Hypothalamus (tissue), 51 donors: ENCODE measurements around the gene NR3C1.

Source experiments
- DNase-seq, 51 donors: peaks; one replicate each; lab custom pipeline; 2025; lab: John Stamatoyannopoulos, UW

Gene NR3C1

DNA sequence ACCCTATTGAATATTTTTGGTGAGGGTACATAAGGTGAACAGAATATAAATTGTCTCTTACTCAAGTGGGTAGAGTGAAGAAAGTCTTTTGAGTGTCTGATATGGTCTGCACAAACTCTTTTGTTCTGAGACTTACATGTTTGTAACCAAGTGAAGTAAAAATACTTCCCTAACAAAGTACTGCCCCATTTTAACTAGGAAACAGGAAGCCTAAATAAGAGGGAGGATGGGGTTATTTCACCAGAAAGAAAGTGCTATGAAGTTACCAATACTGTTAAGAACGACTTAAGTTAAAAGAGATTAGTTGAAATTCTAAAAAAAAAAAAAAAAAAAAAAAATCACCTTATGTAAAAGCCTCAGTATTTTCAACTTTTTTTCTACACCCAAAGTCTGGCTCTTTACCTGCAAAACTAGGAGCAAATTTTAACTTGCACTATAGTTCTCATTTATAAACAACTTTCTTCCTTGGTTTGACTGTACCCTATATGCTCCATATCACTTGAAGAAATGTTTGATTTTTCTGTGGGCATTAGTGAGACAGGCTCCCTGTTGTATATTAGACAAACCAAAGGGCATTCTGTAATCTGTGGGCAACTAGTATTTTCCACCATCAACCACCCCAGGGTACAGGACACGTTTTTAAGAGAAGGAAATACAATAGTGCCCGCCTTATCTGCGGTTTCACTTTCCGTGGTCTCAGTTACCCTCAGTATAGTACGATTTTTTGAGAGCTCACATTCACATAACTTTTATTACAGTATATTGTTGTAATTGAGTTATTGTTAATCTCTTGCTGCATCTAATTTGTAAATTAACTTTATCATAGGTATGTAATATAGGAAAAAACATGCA is 127.7 kb downstream of the NR3C1 start:
- DNase-seq, result no peak

DNA sequence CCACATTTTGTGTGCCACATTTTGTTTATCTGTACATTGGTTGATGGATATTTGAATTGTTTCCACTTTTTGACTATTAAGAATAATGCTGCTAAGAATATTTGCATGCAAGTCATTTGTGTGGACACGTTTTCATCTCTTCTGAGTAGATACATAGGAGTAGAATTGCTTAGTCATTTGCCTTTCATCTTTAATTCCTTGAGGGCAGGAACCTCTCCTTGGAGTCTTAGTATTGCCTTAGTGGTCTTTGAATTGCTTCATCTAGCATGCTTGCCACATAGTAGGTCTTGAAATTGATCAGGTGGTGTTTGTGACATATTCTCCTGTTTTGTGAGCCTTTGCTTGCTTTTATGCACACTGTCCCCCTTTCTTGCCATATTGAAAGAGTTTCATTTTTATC is 128.5 kb downstream of the NR3C1 start:
- DNase-seq, result no peak

DNA sequence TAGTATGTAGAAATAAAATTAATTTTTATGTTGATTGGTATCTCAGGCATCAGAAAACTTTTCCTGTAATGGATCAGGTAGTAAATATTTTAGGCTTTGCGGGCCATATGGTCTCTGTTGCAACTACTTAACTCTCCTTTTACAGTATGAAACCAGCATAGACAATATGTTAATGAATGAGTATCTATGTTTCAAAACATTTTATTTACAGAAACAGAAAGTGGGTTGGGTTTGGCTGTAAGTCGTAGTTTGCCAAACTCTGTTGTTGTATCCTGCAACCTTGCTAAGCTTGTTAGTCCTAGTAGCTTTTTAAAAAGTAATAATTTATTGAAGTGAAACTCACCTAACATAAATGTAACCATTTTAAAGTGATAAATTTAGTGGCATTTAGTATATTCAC is 132.1 kb downstream of the NR3C1 start:
- no peak for DNase-seq

DNA sequence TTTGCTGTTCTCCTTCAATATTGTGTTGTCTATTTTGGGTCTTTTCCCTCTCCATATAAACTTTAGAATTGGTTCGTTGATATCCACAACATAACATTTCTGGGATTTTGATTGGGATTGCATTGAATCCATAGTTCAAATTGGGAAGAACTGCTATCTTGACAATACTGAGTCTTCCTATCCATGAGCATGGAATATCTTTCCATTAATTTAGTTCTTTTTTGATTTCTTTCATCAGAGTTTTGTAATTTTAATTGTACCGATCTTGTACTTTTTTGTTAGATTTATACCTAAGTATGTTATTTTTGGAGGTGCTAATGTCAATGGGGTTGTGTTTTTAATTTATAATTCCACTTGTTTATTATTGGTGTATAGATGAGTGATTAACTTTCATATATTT is 135.1 kb downstream of the NR3C1 start:
- DNase-seq, result no peak

DNA sequence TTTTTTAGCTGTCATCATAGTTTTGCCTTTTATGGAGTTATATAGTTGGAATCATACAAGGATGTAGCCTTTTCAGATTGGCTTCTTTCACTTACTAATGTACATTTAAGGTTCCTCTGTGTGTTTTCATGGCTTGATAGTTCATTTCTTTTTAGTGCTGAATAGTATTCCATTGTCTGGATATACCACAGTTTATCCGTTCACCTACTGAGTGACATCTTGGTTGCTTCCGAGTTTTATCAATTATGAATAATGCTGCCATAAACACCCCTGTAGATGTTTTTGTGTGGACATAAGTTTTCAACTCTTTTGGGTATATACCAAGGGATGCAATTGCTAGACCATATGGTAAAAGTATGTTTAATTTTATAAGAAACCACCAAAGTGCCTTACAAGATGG is 136.3 kb downstream of the NR3C1 start:
- DNase-seq, result no peak

DNA sequence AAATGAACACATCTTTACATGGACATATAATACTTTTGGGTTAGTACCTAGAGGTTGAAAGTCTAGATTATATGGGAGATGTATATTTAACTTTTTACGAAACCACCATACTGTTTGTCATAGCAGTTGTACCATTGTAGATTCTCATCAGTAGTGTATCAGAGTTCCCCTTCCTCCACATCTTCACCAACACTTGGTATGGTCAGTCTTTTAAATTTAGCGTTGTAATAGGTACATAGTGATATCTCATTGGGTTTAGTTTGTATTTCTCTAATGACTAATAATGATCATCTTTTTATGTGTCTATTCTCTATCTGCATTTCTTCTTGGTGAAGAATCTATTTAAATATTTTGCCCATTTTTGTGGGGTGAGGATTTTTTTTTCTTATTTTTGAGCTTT is 137.5 kb downstream of the NR3C1 start:
- DNase-seq, result no peak

DNA sequence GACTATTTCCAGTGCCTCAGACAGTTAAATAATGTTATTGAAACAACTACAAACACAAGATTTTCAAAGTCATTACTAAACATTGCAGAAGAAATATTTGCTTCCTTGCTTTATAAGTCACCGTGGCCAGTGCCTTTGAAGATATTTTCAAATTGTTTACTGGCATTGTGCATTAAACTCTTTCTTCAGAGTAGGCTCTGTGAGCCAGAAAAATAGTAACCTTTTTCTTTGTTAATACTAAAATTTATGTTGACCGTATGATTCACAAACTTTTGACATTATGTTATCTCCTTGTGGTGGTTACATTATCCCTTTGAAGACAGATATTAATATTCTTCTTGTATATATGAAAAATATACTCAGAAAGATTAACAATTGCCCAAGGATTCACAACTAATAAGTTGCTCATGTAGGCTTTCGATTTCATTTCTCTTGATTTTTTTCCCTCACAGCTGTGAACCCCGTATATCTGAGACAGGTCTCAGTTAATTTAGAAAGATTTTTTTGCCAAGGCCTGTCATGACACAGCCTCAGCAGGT is 140.1 kb downstream of the NR3C1 start:
- DNase-seq, result no peak

DNA sequence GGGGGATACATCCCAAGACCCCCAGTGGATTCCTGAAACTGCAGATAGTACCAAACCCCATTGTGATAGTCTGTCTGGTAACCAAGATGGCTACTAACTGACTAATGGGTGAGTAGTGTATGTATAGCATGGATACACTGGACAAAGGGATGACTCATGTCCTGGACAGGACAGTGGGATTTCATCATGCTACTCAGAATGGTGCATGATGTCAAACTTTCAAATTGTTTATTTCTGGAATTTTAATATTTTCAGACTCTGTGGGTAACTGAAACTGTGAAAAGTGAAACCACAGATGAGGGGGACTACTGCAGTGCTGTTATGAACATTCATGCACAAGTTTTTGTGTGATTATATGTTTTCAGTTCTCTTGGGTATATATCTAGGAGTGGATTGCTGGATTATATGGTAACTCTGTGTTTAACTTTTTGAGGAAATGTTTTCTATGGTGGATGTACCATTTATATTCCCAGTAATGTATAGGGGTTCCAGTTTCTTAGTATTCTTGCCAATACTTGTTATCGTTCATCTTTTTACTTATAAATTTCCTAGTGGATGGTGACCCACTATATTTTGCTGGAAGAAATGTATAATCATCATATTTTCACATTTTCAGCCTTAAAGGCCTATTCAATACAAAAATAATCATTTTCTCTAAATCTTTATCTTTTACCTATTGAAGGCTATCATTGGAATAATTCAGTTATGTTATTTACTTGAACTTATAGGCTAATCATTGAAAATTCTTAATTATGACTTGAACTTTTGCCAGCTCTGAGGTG is 140.9 kb downstream of the NR3C1 start:
- DNase-seq, result no peak

DNA sequence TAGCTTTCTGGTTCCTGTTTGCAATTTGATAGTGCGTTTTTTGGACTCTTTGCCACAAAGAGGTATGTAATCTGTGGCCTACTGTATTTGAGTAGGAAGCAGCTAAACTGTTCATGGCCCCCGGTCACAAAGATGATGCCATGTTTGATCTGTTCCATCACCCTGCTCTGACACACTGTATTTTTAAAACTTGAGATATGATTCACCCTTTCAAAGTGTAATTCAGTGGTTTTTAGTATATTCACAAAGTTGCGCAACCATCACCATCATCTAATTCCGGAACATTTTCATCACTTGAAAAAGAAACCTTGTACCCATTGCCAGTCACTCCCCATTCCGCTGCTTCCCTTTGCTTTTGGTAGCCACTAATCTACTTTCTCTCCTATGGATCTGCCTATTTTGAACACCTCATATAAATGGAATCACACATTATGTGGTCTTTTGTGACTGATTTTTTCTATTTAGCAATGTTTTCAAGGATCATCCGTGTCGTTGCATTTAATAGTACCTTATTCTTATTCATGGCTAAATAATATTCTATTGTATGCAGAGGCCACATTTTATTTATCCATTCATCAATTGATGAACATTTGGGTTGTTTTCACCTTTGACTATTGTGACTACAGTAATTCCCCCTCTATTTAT is 141.6 kb downstream of the NR3C1 start:
- DNase-seq, result no peak

DNA sequence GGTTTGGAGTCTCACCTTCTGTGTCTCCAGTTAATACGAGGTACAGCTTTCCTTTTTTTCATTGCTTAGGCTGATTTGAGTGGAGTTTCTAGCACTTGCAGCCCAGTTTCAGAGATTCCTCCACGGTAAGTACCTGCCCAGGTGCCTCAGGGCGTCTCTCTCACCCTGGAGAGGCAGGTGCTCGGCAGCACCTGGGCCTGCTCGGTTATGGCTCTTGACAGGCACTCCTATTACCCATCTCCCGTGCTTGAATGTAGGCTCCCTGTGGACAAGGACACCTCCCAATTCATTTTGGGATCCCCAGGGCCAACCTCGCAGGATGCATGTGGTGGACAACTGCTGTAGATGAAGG is 144.3 kb downstream of the NR3C1 start:
- DNase-seq, result no peak

DNA sequence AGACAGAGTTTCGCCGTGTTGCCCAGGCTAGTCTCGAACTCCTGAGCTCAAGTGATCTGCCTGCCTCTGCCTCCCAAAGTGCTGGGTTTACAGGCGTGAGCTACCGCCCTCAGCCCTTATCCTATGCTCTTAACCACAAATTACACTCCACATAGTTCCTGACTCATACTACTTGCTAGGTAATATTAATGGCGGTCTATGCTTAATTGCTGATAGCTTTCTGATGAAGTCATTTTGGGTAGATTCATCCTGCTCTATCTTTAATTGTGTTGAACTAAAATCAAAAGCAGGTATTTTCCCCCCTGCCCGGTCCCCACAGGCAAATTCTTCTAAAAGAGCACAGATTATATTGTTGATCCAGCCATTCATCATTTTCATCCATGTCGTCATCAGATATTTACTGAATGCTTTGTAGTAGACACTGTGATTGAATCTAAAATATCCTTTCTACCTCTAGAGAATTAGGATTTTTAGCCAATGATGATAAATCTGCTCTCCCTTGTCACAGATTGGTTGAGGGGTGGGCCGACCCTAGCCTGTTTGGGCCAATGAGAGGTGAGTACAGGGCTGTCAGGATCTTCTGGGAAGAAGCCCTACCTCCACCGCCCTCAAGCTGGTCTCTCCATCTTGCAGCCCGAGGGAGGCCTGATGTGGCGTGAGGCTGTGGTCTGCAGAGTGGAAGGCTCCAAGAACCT is 144.8 kb downstream of the NR3C1 start:
- no peak for DNase-seq

DNA sequence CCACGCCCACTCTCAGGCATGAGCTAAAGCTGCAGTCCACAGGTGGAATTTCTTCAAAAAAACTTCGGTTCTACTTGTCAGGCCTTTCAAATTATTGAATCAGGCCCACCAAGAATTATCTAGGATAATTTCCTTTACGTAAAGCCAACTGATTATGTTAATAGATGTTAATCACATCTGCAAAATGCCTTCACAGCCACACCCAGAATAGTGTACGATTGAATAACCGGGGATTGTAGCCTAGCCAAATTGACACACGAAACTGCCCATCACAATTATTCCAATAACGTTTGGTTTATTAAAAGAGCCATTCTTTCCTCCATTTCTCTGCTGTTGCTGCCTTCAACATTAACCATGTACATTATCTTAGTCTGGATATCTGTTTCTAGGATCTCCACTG is 148.7 kb downstream of the NR3C1 start:
- DNase-seq, result no peak

DNA sequence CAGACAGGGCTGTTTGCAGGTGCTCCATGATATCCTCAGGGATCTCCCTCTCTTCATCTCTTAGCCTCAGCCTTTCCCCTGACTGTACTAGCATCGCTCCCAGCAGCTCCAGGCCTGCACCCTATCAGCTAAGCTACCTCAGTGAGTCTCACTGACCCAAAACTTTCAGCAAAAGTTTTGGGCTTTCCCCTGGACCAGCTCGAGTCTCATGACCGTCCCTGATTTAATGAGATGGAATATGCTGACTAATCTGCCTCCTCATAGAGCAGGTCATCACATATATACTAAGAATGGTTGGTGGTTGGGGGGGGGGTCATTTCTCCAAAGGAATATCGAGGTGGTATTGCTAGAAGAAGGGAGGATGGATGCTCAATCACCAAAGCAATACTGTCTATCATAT is 151.5 kb downstream of the NR3C1 start:
- DNase-seq, result no peak

DNA sequence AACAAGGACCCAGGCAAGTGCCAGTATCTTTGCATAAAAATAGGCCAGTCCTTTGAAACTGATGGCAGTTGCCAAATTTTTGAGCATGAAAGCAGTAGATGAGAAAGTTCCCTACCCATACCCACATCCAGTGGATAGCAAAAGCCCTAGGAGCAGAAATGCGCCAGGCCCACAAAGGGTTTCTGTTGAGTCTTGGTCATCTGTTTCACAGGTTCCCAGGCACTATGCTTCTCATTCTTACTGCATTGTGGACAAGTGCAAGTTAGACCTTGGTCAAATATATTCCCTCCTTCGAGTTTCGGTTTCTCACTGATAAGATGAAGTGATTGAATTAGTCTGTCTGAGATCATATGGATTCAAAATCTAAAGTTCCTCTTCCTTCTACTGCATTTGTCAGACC is 152.3 kb downstream of the NR3C1 start:
- DNase-seq, result no peak

DNA sequence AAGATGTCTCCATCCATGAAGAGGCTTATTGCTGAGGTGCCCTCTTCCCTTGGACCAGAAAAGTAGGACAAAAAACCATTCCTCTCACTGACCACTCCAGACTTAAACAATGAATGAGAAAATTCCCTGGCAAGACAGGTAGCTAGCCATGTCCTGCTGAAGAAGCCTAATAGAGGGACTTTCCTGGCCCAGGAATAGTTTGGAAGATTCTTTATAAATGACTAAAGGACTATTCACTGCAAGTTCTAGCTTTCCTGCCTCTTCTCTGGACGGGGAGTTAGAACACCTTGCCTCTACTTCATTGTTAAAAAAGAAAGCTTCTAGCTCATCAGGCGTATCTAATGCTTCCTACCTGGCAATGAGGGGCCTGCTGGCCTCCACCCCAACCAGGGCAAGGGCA is 153.6 kb downstream of the NR3C1 start:
- DNase-seq, result no peak

DNA sequence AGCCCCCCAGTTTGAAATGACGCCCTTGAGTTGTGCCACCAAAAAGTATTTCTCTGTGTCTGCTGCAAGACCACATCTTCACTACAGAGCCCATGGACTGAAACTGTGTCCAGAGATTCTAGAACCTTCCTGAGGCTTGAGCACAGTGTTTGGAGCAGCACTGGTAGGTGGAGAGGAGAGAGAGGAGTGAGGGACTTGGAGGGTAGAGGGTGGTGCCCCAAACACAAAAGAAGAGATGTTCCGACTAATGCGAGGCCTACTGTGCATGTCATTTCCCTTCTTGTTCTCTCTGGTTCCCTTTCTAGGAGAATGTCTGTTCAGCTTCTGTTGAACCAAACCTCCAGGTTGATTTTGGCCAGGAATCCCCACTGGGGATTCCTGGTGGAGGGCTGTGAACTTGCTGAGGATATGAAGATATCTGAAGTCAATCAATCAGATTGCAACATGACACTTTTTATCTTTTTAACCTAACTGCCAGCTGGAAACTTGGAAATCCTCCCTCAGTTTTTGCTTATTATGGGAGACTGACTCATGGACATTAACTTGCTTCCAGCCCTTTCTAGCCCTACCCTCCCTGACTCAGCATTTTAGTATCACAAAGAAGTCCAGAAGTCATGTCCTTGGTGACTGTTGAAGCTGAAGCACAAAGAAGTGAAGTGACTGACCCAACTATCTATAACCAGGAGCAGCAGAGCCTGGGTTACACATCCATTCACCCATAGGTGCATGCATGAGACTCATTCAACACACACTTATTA is 154.5 kb downstream of the NR3C1 start:
- DNase-seq, result no peak

DNA sequence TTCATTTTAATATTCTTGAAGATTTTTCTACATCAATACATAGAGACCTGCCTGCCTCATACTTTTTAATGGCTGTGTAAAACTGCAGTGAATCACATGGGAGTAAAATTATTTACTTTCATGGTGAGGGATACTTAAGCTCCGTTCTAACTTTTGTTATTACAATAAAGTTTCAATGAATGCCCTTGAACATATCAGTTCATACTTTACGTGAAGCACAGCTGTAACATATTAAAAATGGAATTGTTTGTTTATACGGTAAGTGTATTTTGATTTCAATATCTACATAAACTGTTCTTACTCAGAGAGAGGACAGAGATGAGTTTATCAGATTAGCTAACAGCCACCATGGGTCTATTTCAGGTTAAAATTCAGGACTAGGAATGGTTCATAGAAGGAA is 155.1 kb downstream of the NR3C1 start:
- no peak for DNase-seq

DNA sequence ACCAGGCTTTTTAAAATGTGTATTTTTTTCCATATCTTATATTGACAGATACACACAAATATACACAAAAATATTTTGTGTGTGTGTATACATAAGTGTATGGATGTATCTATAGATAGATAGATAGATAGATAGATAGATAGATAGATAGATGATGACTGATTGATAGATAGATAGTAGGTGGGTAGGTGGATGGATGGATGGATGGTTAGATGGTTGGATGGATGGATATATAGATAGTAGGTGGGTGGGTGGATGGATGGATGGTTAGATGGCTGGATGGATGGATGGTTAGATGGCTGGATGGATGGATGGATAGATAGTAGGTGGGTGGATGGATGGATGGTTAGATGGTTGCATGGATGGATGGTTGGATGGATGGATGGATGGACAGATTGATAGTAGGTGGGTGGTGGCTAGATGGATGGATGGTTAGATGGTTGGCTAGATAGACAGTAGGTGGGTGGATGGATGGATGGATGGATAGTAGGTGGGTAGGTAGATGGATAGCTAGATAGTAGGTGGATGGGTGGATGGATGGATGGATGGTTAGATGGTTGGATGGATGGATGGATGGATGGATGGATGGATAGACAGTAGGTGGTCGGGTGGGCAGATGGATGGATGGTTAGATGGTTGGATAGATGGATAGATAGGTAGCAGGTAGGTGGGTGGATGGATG is 156.2 kb downstream of the NR3C1 start:
- no peak for DNase-seq

DNA sequence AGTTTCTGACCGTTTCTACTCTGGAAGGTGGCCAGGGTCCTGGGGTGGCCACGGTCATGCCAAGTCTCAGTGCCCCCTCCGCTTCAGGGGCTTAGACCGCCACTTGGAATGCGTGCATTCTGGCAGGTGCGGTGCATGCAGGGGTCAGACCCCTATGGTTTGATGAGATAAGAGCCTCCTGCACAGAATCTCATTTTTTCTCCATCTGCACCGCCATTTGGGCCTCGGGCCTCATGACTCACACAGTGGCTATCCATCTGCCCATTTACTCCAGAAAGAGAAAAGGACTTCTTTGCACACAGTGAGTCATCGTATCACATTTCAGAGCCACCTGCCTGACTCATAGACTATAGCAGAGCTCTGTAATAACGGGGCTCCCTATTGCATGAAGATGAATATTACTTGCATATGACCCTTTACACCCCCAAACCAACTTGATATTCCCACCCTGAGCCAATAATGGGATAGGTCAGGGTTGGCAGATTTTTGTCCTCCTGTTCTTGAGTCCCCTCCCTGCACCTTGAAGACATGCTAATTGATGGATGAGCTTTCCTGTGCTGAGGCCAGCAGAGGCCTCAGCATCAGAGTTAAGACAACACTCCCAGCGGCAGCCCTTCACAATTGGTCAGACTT is 157.4 kb downstream of the NR3C1 start:
- peak in 1 of 51 donors; percentile 37 for DNase-seq
